Thyroid gland (tissue), 4 donors: ENCODE results near the gene INSM1.

Experiments used
- CTCF ChIP-seq, 6 experiments: fragments of 200-600 bp in 3 of 6; fragments of 450-650 bp in 3 of 6; sonication (generic) in 3 of 6; IDR thresholded peaks; one replicate each; pipeline ENCODE4 v1.5.1; 2016 to 2019; ENCODE audit warnings: antibody characterized with exemption in 6 of 6, mild to moderate bottlenecking in 2 of 6, inconsistent platforms in 1 of 6, moderate library complexity in 1 of 6
- POLR2A ChIP-seq, 2 donors: fragments of 450-650 bp; IDR thresholded peaks; one replicate each; pipeline ENCODE4 v1.6.1; 2017; ENCODE audit warnings: antibody characterized with exemption in 2 of 2, mild to moderate bottlenecking in 2 of 2, moderate library complexity in 1 of 2

- TF ChIP-seq CTCF (IDR thresholded peaks at IDR 0.05), result no peak
- no peak for TF ChIP-seq POLR2A (IDR thresholded peaks at IDR 0.05)
Measured at GRCh38 chr20:20396794-20397193, 28.9 kb downstream of the INSM1 start.
